Keratinocyte (primary cell): ENCODE measurements around the gene KLHL25. TPM values are rescaled to one million over a fixed set of nuclear protein-coding genes. Genes with fewer than 3 reads are reported as not detected.

Experiments
- DNase-seq: peaks from one replicate; pipeline ENCODE4 v3.0.0-alpha.2; 2011; ENCODE audit warnings: low read depth, missing footprints, low spot score
- FAIRE-seq: peaks from 2 replicates; lab custom pipeline; 2011; peaks lifted over from hg19 to GRCh38; lab: Jason Lieb, UNC
- H2AFZ ChIP-seq: 2 replicates; pipeline ENCODE4 v1.6.0; 2012; ENCODE audit warnings: low read length, control low read depth, inconsistent platforms; ENCODE audit not compliant: control insufficient read depth
- H3K27ac ChIP-seq: 2 replicates; pipeline ENCODE4 v1.5.1; 2011; ENCODE audit warnings: low read length; ENCODE audit not compliant: control insufficient read depth, insufficient read depth
- H3K27me3 ChIP-seq: 3 replicates; pipeline ENCODE4 v1.6.0; 2011; ENCODE audit warnings: low read length; ENCODE audit not compliant: control insufficient read depth, insufficient read depth; ENCODE audit errors: extremely low read depth
- H3K36me3 ChIP-seq, 2 experiments: 2 replicates in 1 of 2; 3 replicates in 1 of 2; pipeline ENCODE4 v1.5.1; 2011; ENCODE audit warnings: low read length in 2 of 2, mild to moderate bottlenecking in 1 of 2; ENCODE audit not compliant: control insufficient read depth in 2 of 2, insufficient read depth in 2 of 2; ENCODE audit errors: extremely low read depth in 1 of 2
- H3K4me1 ChIP-seq: 3 replicates; pipeline ENCODE4 v1.5.1; 2011; ENCODE audit warnings: low read length; ENCODE audit not compliant: control insufficient read depth, insufficient read depth; ENCODE audit errors: extremely low read depth
- H3K4me2 ChIP-seq: 3 replicates; pipeline ENCODE4 v1.6.0; 2011; ENCODE audit warnings: low read depth, low read length; ENCODE audit not compliant: control insufficient read depth, insufficient read depth; ENCODE audit errors: extremely low read depth
- H3K4me3 ChIP-seq, 3 experiments: fragments of 200-600 bp in 1 of 3; sonication (generic) in 1 of 3; 2 replicates in 2 of 3; 3 replicates in 1 of 3; pipeline ENCODE4 v1.5.1; 2011 to 2016; ENCODE audit warnings: low read length in 3 of 3, mild to moderate bottlenecking in 3 of 3, control low read depth in 2 of 3, inconsistent platforms in 1 of 3, low read depth in 1 of 3, mixed read lengths in 1 of 3, mixed run types in 1 of 3, moderate library complexity in 1 of 3; ENCODE audit not compliant: control insufficient read depth in 2 of 3, insufficient read depth in 2 of 3; ENCODE audit errors: extremely low read depth in 1 of 3
- H3K79me2 ChIP-seq: 2 replicates; pipeline ENCODE4 v1.6.0; 2012; ENCODE audit warnings: low read length; ENCODE audit not compliant: control insufficient read depth, insufficient read depth
- H3K9ac ChIP-seq: 3 replicates; pipeline ENCODE4 v1.6.0; 2011; ENCODE audit warnings: low read length; ENCODE audit not compliant: control insufficient read depth, insufficient read depth; ENCODE audit errors: extremely low read depth
- H3K9me1 ChIP-seq: 3 replicates; pipeline ENCODE4 v1.6.0; 2011; ENCODE audit warnings: low read length; ENCODE audit not compliant: control insufficient read depth, insufficient read depth; ENCODE audit errors: extremely low read depth
- H3K9me3 ChIP-seq: 2 replicates; pipeline ENCODE4 v1.5.1; 2012; ENCODE audit warnings: low read depth, low read length; ENCODE audit not compliant: control insufficient read depth
- H4K20me1 ChIP-seq: 3 replicates; pipeline ENCODE4 v1.6.0; 2011; ENCODE audit warnings: low read length; ENCODE audit not compliant: control insufficient read depth, insufficient read depth; ENCODE audit errors: extremely low read depth
- EZH2 ChIP-seq: IDR thresholded peaks from one replicate; pipeline ENCODE4 v1.6.1; 2012; ENCODE audit warnings: inconsistent platforms, mild to moderate bottlenecking, low read length, moderate library complexity
- dilution Hi-C: fragments of 300-500 bp; cut with MboI; formaldehyde crosslinking; loops from one replicate; pipeline ENCODE4 v1.7.0; 2020; ENCODE audit warnings: low sequenced_read_pairs; ENCODE audit not compliant: extremely low pct_ligation_motif_present
- polyA plus RNA-seq, 5 experiments: library from polyadenylated mRNA; depleted of rRNA in 3 of 5; stranded (reverse) in 3 of 5; stranded (forward) in 1 of 5; unstranded in 1 of 5; fragments of >200 nt; gene quantifications; 1 replicate in 1 of 5; 2 replicates in 3 of 5; 3 replicates in 1 of 5; pipeline versions ENCODE4 v1.2.1 to v1.2.3, GENCODE V29; 2011 to 2012; ENCODE audit warnings: missing spikeins in 2 of 5, low read depth in 1 of 5, low replicate concordance in 1 of 5
- TF ChIP-seq, protein P1 (sequence below), 3 experiments: IDR thresholded peaks in 1 of 3; conservative IDR thresholded peaks in 1 of 3; optimal IDR thresholded peaks in 1 of 3; 2 replicates in 2 of 3; 3 replicates in 1 of 3; pipeline versions ENCODE3 to v1.5.1; 2011; ENCODE audit warnings: low read length in 3 of 3, mild to moderate bottlenecking in 3 of 3, moderate library complexity in 2 of 3, control low read depth in 1 of 3, inconsistent platforms in 1 of 3; ENCODE audit not compliant: insufficient read depth in 2 of 3; ENCODE audit errors: extremely low read depth in 1 of 3

KLHL25 gene
- polyA plus RNA-seq, 1 donor (not counting 4 experiments of a cell fraction or from before 2014, with no cell fraction given), result 2.1 TPM

DNA sequence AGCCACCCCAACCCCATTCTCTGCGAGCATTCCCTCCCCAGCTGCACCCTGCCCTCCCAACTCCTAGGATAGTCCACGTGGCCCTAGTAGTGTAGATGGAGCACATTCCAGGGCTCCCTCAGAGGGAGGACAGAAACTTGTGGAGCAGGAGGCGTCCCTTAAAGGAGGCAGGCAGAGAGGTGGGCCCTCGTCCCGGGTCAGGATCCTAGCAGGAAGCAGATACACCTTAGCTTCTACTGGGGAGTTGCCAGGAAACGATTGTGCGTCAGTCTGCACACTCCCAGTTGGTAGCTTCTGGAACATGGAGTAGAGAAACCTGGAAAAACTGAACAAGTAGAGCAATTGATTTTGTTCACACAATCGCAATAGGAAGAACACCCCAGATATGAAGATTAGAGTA lies 43.9 kb upstream of the KLHL25 start:
- Histone ChIP-seq H3K27ac (no peak overlapping the region), H3K4me2 (no peak overlapping the region), H3K79me2 (no peaks in the 10 kb centered on the region), H2AFZ (peak overlapping the region; percentile 13), H3K36me3 (no peaks in the 10 kb centered on the region), H4K20me1 (no peaks in the 10 kb centered on the region), H3K4me1 (peaks cover 8% of the 10 kb centered on the region), H3K27me3 (no peaks in the 10 kb centered on the region), H3K9ac (no peak overlapping the region), H3K4me3 (no peak overlapping the region), H3K9me1 (no peaks in the 10 kb centered on the region), H3K9me3 (no peaks in the 10 kb centered on the region)
- FAIRE-seq (no peak), DNase-seq (no peak)
- TF ChIP-seq EZH2, result no peak
- TF ChIP-seq, protein P1, sequence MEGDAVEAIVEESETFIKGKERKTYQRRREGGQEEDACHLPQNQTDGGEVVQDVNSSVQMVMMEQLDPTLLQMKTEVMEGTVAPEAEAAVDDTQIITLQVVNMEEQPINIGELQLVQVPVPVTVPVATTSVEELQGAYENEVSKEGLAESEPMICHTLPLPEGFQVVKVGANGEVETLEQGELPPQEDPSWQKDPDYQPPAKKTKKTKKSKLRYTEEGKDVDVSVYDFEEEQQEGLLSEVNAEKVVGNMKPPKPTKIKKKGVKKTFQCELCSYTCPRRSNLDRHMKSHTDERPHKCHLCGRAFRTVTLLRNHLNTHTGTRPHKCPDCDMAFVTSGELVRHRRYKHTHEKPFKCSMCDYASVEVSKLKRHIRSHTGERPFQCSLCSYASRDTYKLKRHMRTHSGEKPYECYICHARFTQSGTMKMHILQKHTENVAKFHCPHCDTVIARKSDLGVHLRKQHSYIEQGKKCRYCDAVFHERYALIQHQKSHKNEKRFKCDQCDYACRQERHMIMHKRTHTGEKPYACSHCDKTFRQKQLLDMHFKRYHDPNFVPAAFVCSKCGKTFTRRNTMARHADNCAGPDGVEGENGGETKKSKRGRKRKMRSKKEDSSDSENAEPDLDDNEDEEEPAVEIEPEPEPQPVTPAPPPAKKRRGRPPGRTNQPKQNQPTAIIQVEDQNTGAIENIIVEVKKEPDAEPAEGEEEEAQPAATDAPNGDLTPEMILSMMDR (optimal IDR thresholded peaks at IDR 0.05 in 1 of 3, IDR thresholded peaks at IDR 0.05 in 1 of 3, conservative IDR thresholded peaks at IDR 0.05 in 1 of 3; ENCODE audit: extremely low read depth in 1 of 3, insufficient read depth in 2 of 3, low read length in 3 of 3), result no peak
- dilution Hi-C loops, result no loop called here

DNA sequence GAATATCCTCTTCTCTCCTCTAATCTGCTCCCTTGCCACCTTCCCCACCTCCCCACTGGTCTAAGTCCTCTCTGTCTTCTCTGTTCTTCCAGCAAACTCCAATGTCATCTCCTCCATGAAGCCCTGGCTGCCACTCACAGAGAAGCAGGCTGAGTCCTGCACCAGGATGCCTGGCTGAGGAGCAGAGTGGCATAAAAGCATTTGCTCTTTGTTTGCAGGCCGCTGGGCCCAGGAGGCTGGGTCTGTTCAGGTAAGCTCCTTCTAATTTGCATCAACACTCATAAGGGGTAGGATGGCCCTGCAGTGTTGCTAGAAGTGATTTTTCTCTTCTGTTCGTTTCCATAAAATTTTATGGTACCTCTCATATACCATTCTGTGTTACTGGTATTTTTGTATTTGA lies 43.2 kb upstream of the KLHL25 start:
- Histone ChIP-seq H3K79me2 (no peaks in the 10 kb centered on the region), H3K36me3 (no peaks in the 10 kb centered on the region), H3K9me3 (no peaks in the 10 kb centered on the region), H4K20me1 (no peaks in the 10 kb centered on the region), H3K4me3 (no peak overlapping the region), H2AFZ (peak overlapping the region; percentile 62), H3K27me3 (no peaks in the 10 kb centered on the region), H3K4me2 (no peak overlapping the region), H3K4me1 (peaks cover 8% of the 10 kb centered on the region), H3K9me1 (no peaks in the 10 kb centered on the region), H3K9ac (no peak overlapping the region), H3K27ac (no peak overlapping the region)
- TF ChIP-seq, protein P1 (optimal IDR thresholded peaks at IDR 0.05 in 1 of 3, IDR thresholded peaks at IDR 0.05 in 1 of 3, conservative IDR thresholded peaks at IDR 0.05 in 1 of 3; ENCODE audit: extremely low read depth in 1 of 3, insufficient read depth in 2 of 3, low read length in 3 of 3), result no peak
- no peak for TF ChIP-seq EZH2
- FAIRE-seq (no peak), DNase-seq (no peak)
- dilution Hi-C loops, result no loop called here
